Hepatic stellate cell (primary cell): ENCODE measurements around the gene RIOK3.
"Not testable (repeated sequence)": the region's sequence is repeated elsewhere in the genome, so short reads cannot be mapped to it uniquely, and the experiment has no call there.

Experiments
- DNase-seq: peaks from one replicate; pipeline ENCODE4 v3.0.0; 2011; ENCODE audit warnings: low spot score

The RIOK3 gene, protein sequence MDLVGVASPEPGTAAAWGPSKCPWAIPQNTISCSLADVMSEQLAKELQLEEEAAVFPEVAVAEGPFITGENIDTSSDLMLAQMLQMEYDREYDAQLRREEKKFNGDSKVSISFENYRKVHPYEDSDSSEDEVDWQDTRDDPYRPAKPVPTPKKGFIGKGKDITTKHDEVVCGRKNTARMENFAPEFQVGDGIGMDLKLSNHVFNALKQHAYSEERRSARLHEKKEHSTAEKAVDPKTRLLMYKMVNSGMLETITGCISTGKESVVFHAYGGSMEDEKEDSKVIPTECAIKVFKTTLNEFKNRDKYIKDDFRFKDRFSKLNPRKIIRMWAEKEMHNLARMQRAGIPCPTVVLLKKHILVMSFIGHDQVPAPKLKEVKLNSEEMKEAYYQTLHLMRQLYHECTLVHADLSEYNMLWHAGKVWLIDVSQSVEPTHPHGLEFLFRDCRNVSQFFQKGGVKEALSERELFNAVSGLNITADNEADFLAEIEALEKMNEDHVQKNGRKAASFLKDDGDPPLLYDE

GRCh38 chr18:23452728-23453679 is at the start of gene RIOK3:
TSS of gene RIOK3 (plus strand) at chr18:23453287. CDS start at chr18:23453440, 153 bp downstream.
- peak; percentile 95 for DNase-seq

- DNase-seq, result no peak
These were observed 49.8 kb upstream of the RIOK3 start for GRCh38 chr18:23403310-23403709.

- no peak for DNase-seq
These were observed 47.5 kb upstream of the RIOK3 start for GRCh38 chr18:23405636-23406035.

GRCh38 chr18:23406271-23406787 is 46.8 kb upstream of the RIOK3 start:
- DNase-seq, result peak; percentile 14

DNA sequence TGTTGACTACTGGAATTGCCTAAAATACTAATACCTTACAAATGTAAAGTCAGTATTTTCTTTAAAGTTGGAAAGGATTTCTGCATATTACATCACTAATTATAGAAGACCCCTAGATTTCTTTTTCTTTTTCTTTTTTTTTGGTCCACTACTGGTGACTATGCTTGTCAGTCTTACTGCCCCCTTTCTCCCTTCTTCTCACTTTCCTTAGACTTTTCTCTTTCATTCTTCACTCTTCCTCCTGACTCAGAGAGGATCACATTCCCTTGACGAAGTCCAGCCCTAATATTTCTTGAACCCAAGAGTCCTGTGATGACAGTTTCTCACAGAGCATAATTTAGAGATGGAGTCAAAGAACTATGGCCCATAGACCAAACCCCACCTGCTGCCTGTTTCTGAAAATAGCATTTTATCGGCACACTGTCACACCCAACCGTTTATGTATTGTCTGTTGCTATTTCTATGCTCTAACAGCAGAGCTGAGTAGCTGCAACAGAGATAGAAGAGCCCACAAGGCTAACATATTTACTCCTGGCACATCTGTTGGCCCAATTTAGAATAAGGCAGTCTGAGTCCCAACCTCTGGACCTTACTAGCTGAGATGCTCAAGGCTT is 40.6 kb upstream of the RIOK3 start:
- no peak for DNase-seq

- no peak for DNase-seq
These were observed 37.6 kb upstream of the RIOK3 start for GRCh38 chr18:23415515-23415914.

DNA sequence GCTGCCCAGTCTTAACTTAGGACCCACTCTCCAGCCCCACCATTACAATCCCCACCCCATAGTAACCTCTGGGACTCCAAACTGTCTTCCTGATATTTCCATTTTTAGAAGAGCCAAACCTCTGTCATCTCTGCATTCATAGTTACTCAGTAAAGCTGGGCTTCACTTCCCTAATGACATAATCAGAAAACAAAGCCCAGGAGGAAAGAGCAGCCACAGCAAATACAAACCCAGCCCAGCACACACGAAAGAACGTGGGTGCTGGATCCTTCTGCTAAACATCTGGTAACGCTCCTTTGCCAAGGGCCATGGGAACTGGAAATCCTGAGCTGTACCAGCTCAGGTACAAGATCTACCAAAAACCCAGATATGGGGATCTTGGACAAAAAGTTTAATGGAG is 36.8 kb upstream of the RIOK3 start:
- DNase-seq, result no peak

DNA sequence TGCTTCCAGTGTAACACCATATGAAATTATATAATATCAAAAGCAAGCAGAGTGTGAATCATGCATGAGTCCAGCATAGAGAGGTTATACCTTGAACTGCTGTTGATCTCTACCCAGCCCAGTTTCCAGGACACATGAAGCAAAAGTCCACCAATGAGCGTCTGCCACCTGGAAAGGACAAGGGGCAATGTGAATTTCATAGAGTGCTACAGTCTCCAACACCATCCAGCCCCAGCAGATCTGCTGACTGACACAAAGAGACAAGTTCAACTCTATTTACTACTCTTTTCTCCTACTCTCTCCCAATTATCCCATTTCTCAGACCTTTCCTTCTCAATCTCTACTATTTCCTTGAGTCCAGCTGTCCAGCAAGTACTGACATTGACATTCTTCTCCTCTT is 31.8 kb upstream of the RIOK3 start:
- no peak for DNase-seq

DNA sequence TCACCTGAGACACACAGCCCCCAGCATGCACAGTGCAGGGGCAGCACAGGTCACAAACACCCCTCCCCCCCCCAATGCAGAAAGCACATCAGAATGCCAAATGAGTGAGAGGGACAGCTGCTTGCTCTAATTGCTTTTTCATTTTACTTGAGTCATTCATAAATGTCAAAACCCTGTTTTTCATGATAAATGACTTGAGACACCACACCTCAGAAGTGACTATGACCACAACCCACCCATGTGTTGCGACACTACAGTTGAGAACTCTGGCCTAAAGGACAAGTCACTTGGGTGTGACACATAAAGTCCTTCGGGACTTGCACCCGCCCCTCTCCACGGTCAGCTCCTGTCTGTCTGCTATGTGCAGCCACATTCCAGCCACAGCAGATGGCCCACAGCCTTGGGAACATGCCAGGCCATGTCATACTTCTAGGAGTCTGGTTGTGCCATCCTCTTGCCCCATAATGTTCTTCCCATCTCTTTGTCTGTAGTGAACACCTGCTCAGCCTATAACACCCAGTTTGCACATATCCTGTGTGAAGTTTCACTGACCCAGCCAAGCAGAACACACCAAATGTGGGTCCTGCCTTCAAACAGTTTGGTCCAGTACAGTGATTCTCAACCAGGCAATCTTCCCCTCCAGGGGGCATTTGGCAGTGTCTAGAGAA is 30.2 kb upstream of the RIOK3 start:
- DNase-seq, result peak; percentile 54

DNA sequence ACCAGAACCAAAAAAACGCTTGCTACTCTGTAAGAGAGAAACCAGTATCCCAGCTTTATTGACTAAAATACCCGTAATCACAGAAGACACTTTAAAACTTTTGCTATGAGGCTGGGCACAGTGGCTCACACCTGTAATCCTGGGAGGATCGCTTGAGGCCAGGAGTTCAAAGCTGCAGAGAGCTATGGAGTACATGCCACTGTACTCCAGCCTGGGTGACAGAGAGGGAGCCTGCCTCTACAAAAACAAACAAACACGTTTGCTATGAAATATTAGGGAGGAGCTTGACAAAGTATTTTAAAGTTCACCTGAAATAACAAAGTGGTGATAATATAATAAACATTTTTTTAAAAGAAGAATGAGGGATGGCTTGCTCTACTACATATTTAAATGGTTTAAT is 28.5 kb upstream of the RIOK3 start:
- DNase-seq, result no peak

DNA sequence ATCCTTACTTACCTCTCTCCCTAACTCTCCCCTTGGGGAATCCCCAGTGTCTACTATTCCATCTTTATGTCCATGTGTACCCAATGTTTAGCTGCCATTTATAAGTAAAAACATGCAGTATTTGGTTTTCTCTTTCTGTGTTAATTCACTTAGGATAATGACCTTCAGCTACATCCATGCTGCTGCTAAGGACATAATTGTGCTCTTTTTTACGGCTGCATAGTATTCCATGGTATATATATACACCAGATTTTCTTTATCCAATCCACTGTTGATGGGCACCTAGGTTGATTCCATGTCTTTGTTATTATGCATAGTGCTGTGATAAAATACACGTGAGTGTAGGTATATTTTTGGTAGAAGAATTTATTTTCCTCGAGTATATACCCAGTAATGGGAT is 24.3 kb upstream of the RIOK3 start:
- DNase-seq, result no peak

- DNase-seq, result not testable (repeated sequence)
These were observed 23.5 kb upstream of the RIOK3 start for GRCh38 chr18:23429538-23429937.

DNA sequence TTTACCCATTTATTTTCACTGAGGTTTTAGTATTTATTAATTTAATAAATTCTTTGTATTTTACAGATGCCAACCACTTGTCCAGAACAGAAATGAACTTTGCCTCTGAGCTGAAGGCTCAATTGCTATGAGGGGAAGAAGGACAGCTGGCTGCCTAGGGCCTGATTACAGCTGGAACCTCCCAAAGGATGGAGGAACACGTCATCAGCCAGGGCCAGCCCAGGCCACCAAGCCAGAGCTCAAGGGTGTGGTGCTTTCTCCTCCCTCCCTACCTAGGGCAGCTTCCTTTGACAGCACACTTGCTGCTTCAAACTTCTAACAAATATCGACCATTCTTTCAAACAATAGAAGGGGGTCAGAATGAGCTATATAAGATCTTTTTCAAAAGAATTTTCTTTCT is 19.7 kb upstream of the RIOK3 start:
- DNase-seq, result no peak

DNA sequence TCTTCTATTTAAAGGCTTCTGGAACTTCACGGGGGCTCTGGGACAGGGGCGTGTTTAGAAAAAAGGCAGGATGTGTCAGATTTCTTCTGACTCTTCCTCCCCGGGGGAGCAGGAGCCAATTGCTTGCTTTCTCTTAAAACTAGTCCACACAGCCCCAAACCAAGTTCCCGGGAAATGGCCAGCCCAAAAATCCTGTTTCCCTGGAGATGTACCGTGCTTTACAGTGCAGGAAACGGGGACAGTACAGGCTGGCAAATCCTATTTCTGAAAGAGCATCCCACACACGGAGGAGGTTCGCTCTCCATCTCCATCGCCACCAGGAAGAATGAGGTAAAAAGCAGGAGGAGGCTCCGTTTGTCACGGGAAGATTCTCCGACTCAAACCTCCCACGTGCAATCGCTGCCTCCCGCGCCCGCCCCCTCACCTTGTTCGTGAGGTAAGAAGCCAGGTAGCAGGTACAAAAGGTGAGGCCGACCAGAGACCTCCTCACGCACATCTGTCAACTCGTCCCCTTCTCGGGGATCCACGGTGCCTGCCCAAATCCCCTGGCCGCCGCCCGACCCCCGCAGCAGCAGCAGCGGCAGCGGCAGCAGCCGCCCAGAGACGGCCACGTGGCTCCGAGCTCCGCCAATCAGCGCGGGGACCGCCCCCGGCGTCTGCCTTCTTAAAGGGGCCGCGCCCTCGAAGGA is 15.6 kb upstream of the RIOK3 start:
- peak; percentile 80 for DNase-seq

- no peak for DNase-seq
These were observed 15.1 kb upstream of the RIOK3 start for GRCh38 chr18:23438046-23438377.

DNA sequence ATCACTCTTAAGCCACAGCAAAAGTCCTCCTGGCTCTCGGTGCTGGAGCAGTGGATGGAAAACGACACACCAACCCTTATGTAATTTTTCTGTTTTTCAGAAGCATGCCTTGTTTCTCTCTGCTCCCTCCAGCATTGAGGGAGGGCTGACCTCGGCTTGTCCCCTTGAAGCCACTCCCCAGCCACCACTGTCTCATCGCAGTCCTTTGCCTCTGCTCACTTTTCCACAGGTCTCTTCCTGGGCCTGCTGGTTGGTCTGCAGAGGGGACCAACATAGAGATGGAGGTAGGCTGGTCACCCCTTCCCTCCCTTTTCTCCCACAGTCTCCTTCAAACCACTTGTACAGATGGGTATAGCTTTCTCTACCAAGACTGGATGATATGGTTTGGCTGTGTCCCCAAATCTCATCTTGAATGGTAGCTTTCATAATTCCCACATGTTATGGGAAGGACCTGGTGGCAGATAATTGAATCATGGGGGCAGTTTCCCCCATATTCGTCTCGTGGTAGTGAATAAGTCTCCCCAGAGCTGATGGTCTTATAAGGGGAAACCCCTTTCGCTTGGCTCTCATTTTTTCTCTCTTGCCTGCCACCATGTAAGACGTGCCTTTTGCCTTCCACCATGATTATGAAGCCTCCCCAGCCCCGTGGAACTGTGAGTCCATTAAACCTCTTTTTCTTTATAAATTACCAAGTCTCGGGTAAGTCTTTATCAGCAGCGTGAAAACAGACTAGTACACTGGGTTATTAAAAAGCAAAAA is 14.3 kb upstream of the RIOK3 start:
- DNase-seq, result no peak

DNA sequence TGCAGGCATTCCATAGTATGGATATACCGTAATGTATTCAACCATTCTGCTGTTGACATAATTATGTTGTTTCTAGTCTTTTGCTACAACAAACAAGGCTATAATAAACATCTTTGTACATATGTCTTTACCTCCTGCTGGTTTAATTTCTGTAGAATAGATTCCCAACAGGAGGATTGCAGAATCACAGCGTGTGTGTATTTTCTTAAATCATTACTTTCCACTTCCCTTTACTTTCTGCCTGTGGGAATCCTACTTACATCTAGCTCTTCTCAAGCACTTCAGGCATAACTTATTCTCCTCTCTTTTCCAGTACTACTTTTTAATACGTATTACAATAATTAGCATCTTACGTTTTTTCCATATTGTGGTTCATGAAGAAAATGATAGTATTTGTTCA is 13.0 kb upstream of the RIOK3 start:
- no peak for DNase-seq

DNA sequence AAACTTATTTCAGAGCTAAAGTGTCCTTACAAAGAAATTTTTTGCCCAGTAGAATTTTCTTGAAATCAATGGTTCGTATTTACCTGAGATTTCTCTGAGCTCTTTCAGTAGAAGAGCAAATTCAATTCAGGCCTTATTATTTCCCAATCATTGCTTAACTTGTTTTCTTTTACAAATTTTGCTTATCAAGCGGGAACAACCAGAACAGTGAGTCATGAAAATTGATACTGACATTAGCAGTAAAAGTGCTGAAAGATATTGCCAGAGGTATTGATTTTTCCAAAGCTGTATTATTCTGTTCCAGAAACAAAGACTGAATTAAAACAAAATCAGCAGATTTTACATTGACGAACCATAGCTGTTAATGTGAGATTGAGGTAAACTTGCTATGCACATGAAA is 10.1 kb upstream of the RIOK3 start:
- no peak for DNase-seq

DNA sequence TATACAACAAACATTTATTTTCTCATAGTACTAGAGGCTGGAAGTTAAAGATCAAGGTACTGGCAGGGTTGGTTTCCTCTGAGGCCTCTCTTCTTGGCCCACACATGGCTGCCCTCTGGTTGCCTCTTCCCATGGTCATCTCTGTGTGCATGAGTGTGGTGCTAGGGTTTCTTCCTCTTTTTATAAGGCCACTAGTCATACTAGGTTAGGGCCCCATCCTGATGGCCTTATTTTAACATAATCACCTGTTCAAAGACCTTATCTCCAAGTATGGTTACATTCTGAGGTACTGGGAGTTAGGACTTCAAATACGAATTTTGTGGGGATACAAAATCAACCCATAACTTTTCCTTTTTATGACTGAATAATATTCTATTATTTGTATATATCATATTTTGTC is 4.8 kb upstream of the RIOK3 start:
- no peak for DNase-seq

DNA sequence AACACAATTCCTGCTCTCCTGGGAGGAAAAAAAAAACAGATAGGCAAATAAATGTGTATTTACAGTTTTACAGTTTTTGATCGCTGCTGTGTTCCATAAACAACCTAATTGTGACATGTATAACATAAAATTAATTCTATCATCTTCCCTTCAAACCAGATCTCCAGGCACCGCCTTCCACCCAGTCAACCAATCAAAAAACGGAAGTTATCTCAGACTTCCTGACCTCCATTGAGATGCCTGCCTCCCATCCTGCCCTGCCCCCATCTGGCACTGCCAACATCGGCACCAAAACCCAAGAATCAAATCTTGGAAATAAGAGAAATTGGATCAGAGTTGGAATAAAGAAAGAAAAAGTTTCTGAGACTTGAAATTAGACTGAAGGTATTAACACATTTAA is 3.1 kb upstream of the RIOK3 start:
- DNase-seq, result no peak
